Left renal pelvis (tissue), 4 donors: Measurements from ENCODE around the gene VPS39. TPM values are rescaled to one million over a fixed set of nuclear protein-coding genes. Genes with fewer than 3 reads are reported as not detected.

Experiments used
- DNase-seq, 4 donors: peaks; one replicate each; pipeline ENCODE4 v3.0.0-alpha.2; 2013; ENCODE audit warnings: low read depth in 4 of 4, low spot score in 3 of 4
- polyA plus RNA-seq, 4 donors: library from polyadenylated mRNA; unstranded; fragments of 120-200 nt; gene quantifications; one replicate each; pipeline ENCODE4 v1.2.1, GENCODE V29; 2013; ENCODE audit not compliant: insufficient read length in 4 of 4

Gene VPS39
- polyA plus RNA-seq, 4 donors = 56.1 to 73.5 (median 66.8) TPM

DNA sequence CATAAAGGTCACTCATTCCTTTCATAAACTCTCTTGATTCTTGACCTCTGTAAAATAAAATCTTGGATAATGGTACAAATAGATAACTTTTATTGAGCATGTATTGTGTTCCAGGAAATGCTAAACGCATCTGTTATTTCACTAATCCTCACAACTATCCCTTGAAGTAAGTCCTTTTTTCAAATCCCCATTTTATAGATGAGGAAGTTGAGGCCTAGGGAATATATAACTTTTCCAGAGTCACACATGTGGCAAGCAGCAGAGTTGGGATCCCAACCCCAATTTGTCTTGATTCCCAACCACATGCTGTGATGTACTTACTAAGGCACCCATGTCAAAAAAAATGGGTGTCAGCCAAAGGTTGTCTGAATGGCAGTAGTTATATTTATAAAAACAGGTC, 6.3 kb downstream of the VPS39 start:
- no peak for DNase-seq

DNA sequence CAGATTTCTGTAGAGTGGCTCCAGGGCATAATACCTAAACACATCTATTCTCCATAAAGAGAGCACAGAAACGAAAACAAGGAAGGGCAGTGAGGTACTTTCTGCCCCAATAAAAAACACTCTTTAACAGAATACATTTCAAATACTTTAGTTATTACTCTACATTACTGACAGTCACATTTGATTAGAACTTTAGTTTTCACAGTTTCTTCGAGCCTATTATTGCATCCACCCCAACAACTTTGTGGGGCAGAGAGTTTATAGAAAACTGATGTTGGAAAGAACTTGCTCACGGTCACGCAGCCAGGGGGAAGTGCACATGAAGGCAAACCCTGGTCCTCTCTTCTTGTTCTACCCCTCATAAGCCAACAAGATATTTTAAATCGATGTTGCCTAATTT, 9.0 kb downstream of the VPS39 start:
- no peak for DNase-seq

DNA sequence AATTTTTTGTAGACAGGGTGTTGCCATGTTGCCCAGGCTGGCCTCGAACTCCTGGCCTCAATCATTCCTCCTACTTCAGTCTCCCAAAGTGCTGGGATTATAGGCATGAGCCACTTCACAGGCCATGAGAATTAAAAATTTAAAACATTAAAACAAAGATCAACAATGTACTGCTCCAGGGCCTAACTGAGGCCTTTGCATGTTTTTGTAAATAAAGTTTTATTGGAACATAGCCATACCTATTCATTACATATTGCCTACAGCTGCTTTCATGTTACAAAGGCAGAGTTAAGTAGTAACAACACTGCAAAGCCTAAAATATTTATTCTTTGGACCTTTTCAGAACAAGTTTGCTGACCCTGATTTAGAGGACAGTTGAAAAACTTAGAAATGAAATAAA, 9.6 kb downstream of the VPS39 start:
- no peak for DNase-seq

DNA sequence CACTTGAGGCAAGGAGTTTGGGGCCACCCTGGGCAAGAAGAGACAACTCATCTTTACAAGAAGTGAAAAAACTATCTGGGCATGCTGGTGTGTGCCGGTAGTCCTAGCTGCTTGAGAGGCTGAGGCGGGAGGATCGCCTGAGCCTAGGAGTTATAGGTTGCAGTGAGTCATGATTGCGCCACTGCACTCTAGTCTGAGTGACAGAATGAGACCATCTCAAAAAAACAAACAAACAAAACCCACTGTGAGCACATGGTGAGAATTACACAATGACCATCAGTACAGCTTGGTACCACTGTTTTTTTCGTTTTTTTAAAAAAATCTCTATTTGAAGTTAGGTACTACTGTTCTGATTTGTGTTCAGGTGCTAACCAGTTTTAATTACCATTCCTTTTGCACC, 13.6 kb downstream of the VPS39 start:
- no peak for DNase-seq

DNA sequence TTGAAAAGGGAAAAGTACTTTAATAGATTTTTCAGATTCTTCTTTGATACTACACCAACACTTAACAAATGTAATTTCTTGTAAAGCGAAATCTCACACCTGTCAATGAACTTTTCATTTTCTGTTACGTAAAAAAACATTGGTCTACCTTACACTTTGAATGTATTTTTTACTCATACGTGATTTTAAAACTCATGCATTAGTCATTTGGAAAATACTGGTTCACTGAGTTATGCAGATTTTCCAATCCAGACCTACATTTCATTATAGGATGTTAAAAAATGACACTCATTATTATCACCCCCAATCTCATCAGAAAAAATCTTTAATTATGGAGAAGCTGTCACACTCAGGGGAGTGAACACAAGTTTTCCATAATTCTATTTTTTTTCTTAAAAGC, 14.7 kb downstream of the VPS39 start:
- DNase-seq = no peak

DNA sequence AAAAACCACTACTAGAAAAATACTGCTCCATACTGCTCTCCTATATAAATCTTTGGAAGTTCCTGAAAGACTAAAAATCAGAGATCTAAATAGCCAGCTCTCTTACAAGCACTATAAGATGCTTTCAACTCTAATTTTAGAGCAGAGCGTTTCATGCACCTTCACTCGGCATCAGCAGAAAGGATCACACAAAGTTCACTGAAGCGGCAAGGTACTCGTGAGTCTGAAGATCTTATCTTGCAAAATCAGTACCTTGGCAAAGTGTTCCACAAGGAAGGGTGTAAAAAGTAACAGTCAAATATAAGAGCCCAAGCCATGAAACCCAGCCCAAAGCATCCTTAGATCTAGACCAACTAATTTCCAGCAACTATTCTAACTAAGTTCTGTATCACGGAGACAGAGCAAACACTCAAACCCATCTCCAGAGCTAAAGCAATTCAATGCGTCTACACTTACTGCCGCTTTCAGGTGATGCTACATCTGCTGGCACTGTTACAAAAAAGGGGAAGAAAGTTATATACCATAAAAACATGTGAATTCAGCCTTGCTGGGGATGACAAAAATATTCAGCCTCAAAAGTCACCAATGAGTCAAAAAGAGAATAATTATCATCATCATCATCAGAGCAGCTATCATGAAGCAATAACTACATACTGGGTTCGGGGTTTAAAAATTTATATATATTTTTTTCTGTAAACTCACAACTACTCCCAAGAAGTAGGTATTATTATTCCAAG, 16.3 kb downstream of the VPS39 start:
- DNase-seq = no peak

DNA sequence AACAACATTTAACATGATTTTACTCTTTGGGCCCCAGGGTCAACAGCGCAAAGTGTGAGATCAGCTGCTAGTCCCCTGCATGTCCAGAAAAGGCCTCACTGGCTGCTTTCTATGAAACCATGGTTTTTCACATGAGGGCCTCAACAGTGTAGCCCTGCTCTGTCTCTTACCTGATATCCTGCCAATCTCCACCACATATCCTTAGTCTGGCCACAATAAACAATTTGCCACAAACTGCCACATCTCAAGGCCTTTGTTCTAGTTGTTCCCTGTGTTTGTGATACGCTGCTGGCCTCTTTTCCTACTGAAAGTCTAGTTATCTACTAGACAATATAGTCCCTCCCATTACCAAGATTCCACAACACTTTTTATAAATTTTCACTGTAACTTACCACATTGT, 17.7 kb downstream of the VPS39 start:
- no peak for DNase-seq

DNA sequence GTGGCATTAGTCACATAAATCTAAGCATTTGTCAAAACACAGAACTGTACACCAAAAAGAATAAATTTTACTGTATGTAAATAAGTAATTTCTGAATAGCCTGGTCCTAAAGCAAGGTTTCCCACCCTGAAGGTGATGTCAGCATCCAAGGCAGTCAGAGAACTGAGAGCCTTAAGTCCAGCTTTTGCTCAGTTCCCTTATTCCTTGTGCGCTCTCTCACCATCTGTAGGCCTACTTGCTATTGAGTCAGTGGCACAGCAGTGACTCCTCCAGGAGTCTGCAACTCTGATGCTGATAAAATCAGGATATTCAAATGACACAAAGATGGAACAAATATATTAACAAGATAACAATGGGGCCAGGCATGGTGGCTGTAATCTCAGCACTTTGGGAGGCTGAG, 22.3 kb downstream of the VPS39 start:
- DNase-seq = no peak

DNA sequence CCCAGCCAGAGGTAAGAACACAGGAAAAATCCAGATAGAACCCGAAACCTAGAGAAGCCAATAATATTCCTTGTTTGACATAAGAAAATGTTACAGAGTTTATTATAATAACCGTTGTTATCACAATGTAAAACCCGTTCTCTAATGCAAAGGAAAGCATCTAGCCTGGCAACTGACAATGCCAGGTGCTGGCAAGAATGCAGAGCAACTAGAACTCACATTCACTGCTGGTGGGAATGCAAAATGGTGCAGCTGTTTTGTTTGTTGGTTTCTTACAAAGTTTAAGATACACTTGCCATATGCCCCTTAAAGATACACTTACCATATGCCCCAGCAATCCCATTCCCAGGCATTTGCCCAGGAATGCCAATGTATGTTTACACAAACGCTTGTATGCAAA, 23.4 kb downstream of the VPS39 start:
- DNase-seq = no peak

DNA sequence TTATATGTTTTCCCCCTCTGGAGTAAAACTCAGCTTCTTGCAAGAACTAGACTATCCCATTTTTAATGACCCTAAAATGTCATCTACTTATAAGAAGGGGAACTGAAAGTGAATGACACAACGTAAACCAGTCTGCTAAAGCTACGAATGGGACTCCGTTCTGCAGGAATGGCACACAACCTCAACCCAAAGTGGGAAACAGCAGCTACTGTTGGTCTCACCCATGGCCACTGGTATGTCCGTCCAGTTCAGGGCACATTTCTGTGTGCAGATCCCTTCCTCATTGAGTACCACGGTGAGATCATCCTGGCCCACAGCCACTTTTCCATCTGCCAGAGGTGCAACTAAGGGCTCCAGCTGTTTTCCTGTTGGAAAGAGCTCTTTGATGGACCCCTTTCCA, 23.8 kb downstream of the VPS39 start:
- DNase-seq = no peak

DNA sequence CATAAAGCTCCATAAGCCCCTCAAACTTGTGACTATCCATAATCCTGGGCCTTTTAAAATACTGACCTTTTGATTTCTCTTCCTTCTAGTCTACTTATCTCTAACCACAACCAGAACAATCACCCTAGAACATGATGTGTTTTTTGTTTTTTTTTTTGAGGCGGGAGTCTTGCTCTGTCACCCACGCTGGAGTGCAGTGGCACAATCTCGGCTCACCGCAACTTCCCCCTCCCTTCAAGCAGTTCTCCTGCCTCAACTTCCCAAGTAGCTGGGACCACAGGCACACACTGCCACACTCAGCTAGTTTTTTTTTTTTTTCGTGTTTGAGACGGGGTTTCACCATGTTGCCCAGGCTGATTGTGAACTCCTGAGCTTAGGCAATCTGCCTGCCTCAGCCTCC, 25.1 kb downstream of the VPS39 start:
- no peak for DNase-seq

DNA sequence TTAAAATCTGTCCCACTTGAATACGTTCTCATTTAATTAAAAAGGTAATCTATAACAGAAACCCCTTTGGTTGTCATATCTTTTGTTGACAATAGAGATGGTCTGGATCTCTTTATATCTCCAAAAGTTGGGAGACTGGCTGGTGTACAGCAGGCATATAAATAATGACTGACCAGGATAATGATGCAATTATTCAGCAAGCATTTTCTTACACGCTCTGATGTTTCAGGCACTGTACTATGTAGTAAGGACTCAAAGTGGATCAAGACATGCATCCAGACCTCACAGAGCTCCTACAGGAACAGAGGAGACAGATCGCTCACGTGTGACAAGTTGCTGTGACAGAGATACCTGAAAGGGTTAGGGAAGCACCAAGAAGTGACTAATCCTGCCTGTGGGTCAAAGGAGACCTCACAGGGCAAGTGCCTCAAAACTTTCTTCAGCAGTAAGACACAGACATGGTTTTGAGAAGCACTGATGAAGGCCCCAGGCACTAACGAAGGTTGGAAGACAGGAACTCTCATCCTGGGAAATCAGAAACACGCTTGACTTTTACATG, 25.7 kb downstream of the VPS39 start:
- no peak for DNase-seq

DNA sequence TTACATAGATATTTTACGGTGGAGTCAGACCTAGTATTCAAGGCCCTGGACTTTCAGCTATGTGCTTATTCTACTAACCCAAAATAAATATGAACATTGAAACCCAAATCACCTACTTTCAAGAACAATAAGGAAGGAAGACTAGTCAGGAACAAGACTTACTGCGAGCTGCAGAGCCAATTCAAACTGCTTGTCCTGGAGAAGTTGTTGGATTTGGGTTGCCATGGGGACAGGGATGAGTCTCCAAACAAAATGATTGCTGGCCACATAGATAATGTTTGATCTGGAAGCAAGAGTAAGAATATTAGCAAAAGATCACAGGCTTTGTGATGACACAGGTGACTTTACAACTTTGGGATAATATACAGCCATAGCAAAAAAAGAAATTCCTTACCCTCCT, 30.0 kb downstream of the VPS39 start:
- DNase-seq = no peak

DNA sequence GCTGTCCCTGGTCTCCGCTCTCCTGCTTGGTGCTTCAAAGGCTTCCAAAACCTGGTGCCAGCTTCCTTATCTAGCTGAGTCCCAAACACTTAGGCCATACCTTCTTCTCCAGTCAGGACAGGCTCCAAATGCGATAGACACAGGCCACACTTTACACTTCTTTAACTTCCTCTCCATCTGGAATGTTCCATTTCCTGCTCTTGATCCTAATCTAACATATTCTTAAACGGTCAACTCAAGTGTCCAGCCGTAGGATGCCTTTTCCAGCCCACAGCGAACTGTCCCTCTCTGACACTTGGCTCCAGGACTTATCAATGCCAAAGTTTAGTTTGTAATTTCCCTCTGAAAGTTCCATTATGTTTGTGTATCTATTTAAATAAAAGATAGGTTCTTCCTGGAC, 32.4 kb downstream of the VPS39 start:
- DNase-seq = no peak

DNA sequence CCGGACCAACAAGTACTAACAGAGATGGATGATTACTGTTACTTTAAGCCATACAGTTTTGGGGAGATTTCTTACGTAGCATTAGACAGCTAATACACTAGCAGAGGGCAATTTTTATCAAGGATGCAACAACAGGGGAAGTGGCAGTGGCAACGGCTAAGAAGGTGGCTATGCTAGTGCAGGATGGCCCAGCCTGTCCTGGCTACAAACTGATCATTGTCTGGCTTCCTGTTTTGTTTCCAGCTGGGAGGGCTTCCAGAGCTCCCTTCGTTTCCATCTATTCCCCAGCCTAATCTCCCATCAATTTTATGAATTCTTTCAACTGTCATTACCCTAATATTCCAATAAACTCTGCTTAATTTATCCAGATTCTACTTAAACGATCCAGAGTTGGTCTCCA, 35.6 kb downstream of the VPS39 start:
- no peak for DNase-seq

DNA sequence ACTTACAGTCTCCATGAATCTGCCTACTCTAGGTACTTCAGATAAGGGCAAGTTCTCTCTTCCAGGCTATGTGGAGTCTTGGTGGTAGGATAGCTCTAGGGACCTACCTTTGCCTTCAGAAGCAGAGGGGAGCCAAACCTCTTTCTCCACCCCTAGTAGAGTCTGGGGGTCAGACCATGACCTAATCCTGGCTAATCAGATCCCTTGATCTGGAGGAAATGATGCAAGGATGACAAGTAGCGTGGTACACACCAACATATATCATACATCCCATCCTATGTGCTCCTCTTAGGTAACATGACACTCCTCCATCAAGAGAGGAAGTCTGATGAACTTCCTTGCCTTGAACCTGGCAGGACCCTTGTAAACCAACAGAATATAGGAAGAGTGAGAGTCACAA, 36.3 kb downstream of the VPS39 start:
- no peak for DNase-seq

DNA sequence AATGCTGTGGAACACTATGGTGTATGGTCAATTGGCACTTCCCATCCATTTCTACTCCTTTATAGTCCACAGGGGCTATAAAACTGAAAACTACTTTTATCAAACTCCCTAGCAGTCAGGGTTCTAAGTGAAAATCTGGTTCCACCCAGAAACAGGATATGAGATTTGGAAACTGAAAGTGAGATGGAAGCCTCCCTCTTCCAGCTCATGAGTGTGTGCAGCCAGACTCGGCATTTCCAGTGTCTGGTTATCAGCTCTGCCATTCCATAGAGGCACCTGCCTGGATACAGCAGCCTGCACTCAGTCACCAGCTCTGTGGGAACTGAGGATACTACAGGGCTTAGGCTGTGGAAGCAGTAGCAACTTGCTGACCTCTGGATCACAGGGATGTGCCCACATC, 37.0 kb downstream of the VPS39 start:
- no peak for DNase-seq

DNA sequence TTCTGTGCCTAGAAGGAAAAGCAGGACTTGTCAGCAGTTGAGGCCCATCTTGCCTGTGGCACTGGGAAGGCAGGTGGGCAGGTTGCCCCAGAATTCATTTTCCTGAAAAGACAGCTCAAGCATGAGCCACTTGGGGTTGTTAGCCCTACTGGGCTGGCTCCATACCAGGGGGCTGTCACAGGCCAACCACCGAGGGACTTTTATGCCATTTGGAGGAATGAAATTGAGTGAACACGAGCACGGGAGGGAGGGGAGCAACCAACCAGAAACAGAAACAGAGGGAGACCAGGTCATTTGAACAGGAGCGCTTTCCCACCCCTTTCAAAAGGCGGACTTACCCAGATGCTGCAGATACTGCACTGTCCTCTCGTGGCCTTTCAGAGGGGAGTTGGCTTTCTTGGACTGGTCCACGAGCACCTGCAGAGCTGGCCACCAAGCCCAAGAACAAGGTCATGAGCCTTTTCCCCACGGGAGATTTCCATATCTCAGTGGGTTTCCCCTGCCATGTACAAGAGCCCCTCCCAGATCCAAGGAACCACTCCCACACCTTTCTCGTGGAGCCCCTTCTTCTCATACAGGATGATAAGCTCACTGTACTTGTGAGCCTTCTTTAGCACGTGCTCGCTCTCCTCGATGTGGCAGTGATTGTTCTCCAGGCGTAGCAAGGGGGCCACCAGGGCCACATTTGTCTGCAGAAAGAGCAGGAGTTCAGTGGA, 41.7 kb downstream of the VPS39 start:
- DNase-seq = no peak

DNA sequence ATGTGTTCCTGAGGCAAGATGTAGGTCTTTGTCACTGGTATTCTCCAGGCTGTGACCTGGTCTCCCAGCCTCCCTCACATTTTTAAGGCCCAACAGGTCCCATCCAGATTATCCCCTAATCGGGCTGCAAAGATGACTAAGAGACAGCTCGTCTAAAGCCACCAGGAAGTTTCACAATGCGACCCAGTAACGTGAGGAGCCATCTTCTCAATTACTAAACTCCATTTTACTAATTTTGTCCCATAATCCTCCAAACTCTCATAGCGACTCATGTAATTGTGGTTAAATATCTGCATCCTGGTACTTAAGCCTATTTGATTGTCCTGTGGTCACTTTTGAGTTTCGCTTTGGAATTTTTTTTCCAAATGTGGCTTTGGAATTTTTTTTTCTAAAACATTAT, 43.0 kb downstream of the VPS39 start:
- no peak for DNase-seq

DNA sequence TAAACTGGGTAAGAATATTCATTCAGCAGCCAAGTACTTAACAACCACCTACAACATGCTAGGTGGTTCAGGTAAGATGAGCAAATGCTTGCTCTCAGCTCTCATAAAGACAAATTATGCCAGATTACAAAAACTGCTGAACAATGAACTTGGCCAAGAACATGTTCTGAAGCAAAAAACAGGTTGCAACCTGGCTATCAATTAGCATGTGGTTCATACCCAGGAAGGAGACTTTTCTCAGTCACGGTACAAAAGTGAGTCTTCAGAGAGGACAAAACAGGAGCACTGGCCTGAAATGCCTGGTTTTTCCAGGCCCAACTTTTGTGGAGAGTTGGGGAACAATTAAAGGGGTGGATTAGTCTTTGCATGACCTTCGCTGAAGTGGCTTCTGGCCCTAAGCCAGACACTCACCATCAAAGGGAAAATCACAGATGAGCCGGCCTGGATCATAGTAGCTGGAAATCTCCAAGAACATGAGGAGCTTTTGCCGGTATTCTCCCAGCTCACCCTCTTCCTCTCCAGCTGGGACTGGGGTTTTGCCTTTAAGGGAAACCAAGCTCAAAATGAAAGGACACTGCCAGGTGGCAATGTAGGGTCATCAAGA, 44.1 kb downstream of the VPS39 start:
- no peak for DNase-seq

DNA sequence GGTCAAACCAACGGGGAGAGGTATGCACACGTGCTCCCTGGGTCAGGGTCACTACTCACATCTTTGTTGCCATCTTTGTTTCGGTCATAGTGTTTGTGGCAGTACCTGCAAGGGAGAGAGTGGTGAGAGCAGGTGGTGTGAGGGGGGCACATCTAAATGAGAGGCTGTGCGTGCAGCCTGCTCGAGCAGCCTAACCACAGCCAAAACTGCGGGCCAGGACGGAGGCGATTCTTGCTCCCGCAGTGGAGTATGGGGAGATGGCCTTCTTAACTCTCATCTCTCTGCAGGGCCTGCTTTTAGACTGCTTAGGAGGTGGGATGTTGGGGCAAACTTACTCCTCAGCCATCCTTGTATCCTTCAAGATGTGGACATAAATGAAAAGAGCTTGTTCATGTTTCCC, 44.8 kb downstream of the VPS39 start:
- DNase-seq = no peak

DNA sequence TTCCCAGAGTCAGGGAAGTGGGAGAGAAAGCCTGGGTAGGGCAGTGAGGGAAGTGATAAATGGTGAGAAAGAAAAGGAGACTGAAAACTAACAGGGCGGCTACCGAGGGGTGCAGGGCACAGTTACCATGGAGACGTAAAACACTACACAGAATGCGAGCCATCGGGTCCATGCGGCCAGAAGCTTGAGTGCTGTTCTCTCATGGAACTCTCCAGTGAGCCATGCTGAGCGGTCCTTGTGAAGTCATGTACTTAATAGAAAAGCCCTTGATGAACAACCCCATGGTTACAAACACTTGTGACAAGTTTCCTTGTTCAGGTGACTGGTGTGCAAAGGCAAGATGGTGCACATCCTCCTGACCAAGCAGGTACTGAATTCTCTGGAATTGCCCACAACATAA, 48.0 kb downstream of the VPS39 start:
- no peak for DNase-seq
